Spinal cord (tissue), 10 donors: ENCODE results near the gene IGHMBP2. TPM values are rescaled to one million over a fixed set of nuclear protein-coding genes. Genes with fewer than 3 reads are reported as not detected.

ENCODE experiments used
- DNase-seq, 6 donors: peaks; one replicate each; pipeline versions ENCODE4 v3.0.0 to v3.0.0-alpha.2; 2013 to 2015; ENCODE audit warnings: low spot score in 6 of 6, low read depth in 4 of 6
- H3K27ac ChIP-seq: one replicate; pipeline ENCODE4 v1.5.1; 2013; ENCODE audit warnings: low read depth, low read length, control low read depth
- H3K27me3 ChIP-seq: one replicate; pipeline ENCODE4 v1.6.1; 2013; ENCODE audit warnings: low read length; ENCODE audit not compliant: control insufficient read depth, insufficient read depth
- H3K36me3 ChIP-seq: one replicate; pipeline ENCODE4 v1.6.1; 2013; ENCODE audit warnings: low read length; ENCODE audit not compliant: control insufficient read depth, insufficient read depth
- H3K4me1 ChIP-seq: one replicate; pipeline ENCODE4 v1.6.1; 2013; ENCODE audit warnings: low read length; ENCODE audit not compliant: control insufficient read depth, insufficient read depth
- H3K4me3 ChIP-seq: one replicate; pipeline ENCODE4 v1.5.1; 2013; ENCODE audit warnings: low read depth, low read length, control low read depth
- H3K9me3 ChIP-seq: one replicate; pipeline ENCODE4 v1.6.1; 2013; ENCODE audit warnings: low read length; ENCODE audit not compliant: control insufficient read depth, insufficient read depth
- WGBS: methylation state at CpG from one replicate; pipeline ENCODE4 v1.1.5; 2013; ENCODE audit warnings: missing lambda C conversion rate; ENCODE audit not compliant: insufficient coverage; 5-methylcytosine and 5-hydroxymethylcytosine counted together
- polyA plus RNA-seq, 2 donors: library from polyadenylated mRNA; unstranded; fragments of 120-200 nt; gene quantifications; one replicate each; pipeline ENCODE4 v1.2.1, GENCODE V29; 2013; ENCODE audit not compliant: insufficient read length in 2 of 2
- total RNA-seq, 2 donors: library from RNA; depleted of rRNA in 1 of 2; stranded (reverse); fragments of 120-200 nt in 1 of 2; fragments of >200 nt in 1 of 2; gene quantifications; one replicate each; pipeline versions ENCODE4 v1.2.3 to v1.2.4, GENCODE V29; 2013 to 2014
- donor health status: healthy.

IGHMBP2 gene
- total and polyA plus RNA-seq, 4 donors = 11.4 to 28.1 (median 16.0) TPM

GRCh38 chr11:68924073-68924925, 20.6 kb downstream of the IGHMBP2 start:
- peaks cover 8% of the 10 kb centered on the region for H3K9me3 ChIP-seq
- peaks cover 48% of the 10 kb centered on the region for H3K36me3 ChIP-seq
- no peak for DNase-seq
- no peak overlapping the region for H3K4me3 ChIP-seq
- WGBS = 91% methylated on average over 6 of the region's 10 CpGs
- H3K27me3 ChIP-seq = no peaks in the 10 kb centered on the region
- H3K4me1 ChIP-seq = no peaks in the 10 kb centered on the region
- H3K27ac ChIP-seq = no peak overlapping the region

GRCh38 chr11:68925611-68926010, 21.9 kb downstream of the IGHMBP2 start:
- 100% methylated on average over 1 of the region's 3 CpGs for WGBS
- DNase-seq = no peak
- Histone ChIP-seq H3K27me3 (no peaks in the 10 kb centered on the region), H3K4me3 (no peak overlapping the region), H3K9me3 (peaks cover 8% of the 10 kb centered on the region), H3K27ac (no peak overlapping the region), H3K36me3 (peaks cover 58% of the 10 kb centered on the region), H3K4me1 (no peaks in the 10 kb centered on the region)

GRCh38 chr11:68927280-68928135, 23.8 kb downstream of the IGHMBP2 start:
- peaks cover 64% of the 10 kb centered on the region for H3K36me3 ChIP-seq
- peaks cover 8% of the 10 kb centered on the region for H3K9me3 ChIP-seq
- no peak overlapping the region for H3K27ac ChIP-seq
- H3K4me1 ChIP-seq = no peaks in the 10 kb centered on the region
- no peaks in the 10 kb centered on the region for H3K27me3 ChIP-seq
- WGBS = 78% methylated on average over 10 of the region's 12 CpGs
- no peak overlapping the region for H3K4me3 ChIP-seq
- peak in 1 of 6 donors; percentile 25 for DNase-seq

- H3K4me1 ChIP-seq = no peaks in the 10 kb centered on the region
- no peak overlapping the region for H3K27ac ChIP-seq
- WGBS = 96% methylated on average over 5 of the region's 6 CpGs
- H3K9me3 ChIP-seq = peaks cover 8% of the 10 kb centered on the region
- no peak overlapping the region for H3K4me3 ChIP-seq
- H3K27me3 ChIP-seq = no peaks in the 10 kb centered on the region
- DNase-seq = no peak
- H3K36me3 ChIP-seq = peaks cover 70% of the 10 kb centered on the region
Observed at GRCh38 chr11:68928136-68928880, 24.6 kb downstream of the IGHMBP2 start.

GRCh38 chr11:68929135-68929534, 25.4 kb downstream of the IGHMBP2 start:
- 94% methylated on average over 20 of the region's 20 CpGs for WGBS
- no peak for DNase-seq
- Histone ChIP-seq H3K27me3 (no peaks in the 10 kb centered on the region), H3K4me1 (no peaks in the 10 kb centered on the region), H3K4me3 (no peak overlapping the region), H3K36me3 (peaks cover 72% of the 10 kb centered on the region), H3K9me3 (peaks cover 8% of the 10 kb centered on the region), H3K27ac (no peak overlapping the region)

- H3K36me3 ChIP-seq = peaks cover 74% of the 10 kb centered on the region
- peaks cover 8% of the 10 kb centered on the region for H3K9me3 ChIP-seq
- H3K27ac ChIP-seq = no peak overlapping the region
- no peak overlapping the region for H3K4me3 ChIP-seq
- WGBS = 93% methylated on average over 17 of the region's 20 CpGs
- DNase-seq = no peak
- no peaks in the 10 kb centered on the region for H3K4me1 ChIP-seq
- no peaks in the 10 kb centered on the region for H3K27me3 ChIP-seq
Observed at GRCh38 chr11:68929706-68930570, 26.2 kb downstream of the IGHMBP2 start.

- no peaks in the 10 kb centered on the region for H3K9me3 ChIP-seq
- 91% methylated on average over 20 of the region's 21 CpGs for WGBS
- no peak overlapping the region for H3K27ac ChIP-seq
- no peaks in the 10 kb centered on the region for H3K27me3 ChIP-seq
- H3K36me3 ChIP-seq = peaks cover 81% of the 10 kb centered on the region
- H3K4me3 ChIP-seq = no peak overlapping the region
- DNase-seq = no peak
- no peaks in the 10 kb centered on the region for H3K4me1 ChIP-seq
Observed at GRCh38 chr11:68930991-68931855, 27.5 kb downstream of the IGHMBP2 start.

- no peaks in the 10 kb centered on the region for H3K27me3 ChIP-seq
- peaks cover 83% of the 10 kb centered on the region for H3K36me3 ChIP-seq
- H3K27ac ChIP-seq = no peak overlapping the region
- 99% methylated on average over 16 of the region's 17 CpGs for WGBS
- no peak for DNase-seq
- no peaks in the 10 kb centered on the region for H3K4me1 ChIP-seq
- H3K4me3 ChIP-seq = no peak overlapping the region
- H3K9me3 ChIP-seq = no peaks in the 10 kb centered on the region
Observed at GRCh38 chr11:68931911-68932310, 28.2 kb downstream of the IGHMBP2 start.
